ENCODE results near the gene C12orf57. TPM values are rescaled to one million over a fixed set of nuclear protein-coding genes. Genes with fewer than 3 reads are reported as not detected.

The C12orf57 gene
- total RNA-seq, 2 donors from 2014 or later: 352 to 711 TPM

DNA sequence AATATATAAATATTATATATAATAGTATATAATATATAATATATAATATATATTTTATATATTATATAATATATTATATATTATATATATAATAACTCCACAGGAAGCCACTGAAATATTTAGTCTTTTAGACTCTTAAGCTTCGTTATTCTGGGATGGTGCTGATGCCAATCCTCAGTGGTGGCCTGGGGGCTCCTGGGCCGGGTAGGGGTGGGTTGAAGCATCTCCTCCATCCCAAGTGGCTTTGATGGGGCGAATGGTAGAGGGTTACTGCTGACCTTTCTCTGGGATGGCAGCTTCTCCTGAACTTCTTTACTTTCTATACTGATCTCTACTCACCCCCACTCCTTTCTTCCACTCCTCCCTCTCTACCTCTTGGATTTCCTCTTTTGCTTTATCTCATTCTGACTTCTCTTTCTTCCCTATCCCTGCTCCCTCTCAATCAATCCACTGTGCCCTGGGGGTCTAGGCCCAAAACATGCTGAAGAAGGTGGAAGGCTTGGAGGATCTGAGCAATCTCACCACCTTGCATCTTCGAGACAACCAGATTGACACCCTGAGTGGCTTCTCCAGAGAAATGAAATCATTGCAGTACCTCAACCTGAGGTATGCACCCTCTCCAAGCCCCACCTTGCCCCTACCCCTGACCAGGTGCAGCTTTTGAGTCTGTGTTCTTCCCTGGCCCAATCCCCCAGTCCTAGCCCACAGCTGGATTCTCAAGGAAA lies 34.2 kb upstream of the C12orf57 start:
- TF ChIP-seq POLR2AphosphoS5 (IDR thresholded peaks at IDR 0.05): no peak
- no peak for DNase-seq (ENCODE audit: low spot score)
- Histone ChIP-seq H3K27ac (no peak overlapping the region), H3K36me3 (no peaks in the 10 kb centered on the region), H3K4me3 (no peak overlapping the region), H3K9me3 (no peaks in the 10 kb centered on the region), H3K4me1 (replicated peaks) (no peaks in the 10 kb centered on the region), H3K27me3 (replicated peaks; ENCODE audit: insufficient read depth) (no peaks in the 10 kb centered on the region)
- intact Hi-C loops (cut with DNase I): no loop called here
- 83% methylated on average over 4 of the region's 4 CpGs for WGBS

DNA sequence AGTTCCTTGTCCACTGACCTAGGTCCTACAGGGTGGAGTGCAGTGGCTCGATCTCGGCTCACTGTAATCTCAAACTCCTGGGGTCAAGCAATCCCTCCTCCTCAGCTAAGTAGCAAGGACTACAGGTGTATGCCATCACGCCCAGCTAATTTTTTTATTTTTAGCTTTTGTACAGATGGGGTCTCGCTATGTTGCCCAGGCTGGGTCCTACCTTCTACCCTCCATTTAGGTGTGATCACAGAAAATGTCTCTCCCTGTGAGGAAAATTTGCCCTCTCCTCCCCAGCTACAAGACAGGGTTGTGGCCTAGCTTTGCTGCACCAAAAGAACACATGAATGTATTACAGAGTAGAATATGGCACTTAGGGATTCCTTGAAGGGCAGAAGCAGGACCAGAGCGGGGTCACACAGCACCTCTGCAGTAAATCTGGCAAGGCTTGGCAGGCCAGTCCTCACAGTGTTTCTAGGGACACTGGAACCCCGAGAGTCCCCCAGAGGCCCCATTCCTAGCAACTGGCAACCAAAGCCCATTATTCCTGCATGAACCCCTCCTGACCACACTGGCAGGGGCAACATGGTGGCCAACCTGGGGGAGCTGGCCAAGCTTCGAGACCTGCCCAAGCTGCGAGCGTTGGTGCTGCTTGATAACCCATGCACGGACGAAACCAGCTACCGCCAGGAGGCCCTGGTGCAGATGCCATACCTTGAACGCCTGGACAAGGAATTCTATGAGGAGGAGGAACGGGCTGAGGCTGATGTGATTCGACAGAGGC lies 31.5 kb upstream of the C12orf57 start:
- H3K27me3 ChIP-seq (replicated peaks; ENCODE audit: insufficient read depth): no peaks in the 10 kb centered on the region
- DNase-seq (ENCODE audit: low spot score): no peak
- H3K9me3 ChIP-seq: no peaks in the 10 kb centered on the region
- 89% methylated on average over 15 of the region's 15 CpGs for WGBS
- no peak for TF ChIP-seq POLR2AphosphoS5 (IDR thresholded peaks at IDR 0.05)
- TF ChIP-seq, protein P1, sequence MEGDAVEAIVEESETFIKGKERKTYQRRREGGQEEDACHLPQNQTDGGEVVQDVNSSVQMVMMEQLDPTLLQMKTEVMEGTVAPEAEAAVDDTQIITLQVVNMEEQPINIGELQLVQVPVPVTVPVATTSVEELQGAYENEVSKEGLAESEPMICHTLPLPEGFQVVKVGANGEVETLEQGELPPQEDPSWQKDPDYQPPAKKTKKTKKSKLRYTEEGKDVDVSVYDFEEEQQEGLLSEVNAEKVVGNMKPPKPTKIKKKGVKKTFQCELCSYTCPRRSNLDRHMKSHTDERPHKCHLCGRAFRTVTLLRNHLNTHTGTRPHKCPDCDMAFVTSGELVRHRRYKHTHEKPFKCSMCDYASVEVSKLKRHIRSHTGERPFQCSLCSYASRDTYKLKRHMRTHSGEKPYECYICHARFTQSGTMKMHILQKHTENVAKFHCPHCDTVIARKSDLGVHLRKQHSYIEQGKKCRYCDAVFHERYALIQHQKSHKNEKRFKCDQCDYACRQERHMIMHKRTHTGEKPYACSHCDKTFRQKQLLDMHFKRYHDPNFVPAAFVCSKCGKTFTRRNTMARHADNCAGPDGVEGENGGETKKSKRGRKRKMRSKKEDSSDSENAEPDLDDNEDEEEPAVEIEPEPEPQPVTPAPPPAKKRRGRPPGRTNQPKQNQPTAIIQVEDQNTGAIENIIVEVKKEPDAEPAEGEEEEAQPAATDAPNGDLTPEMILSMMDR (IDR thresholded peaks at IDR 0.05): no peak
- TF ChIP-seq POLR2A (IDR thresholded peaks at IDR 0.05): no peak
- H3K27ac ChIP-seq: no peak overlapping the region
- H3K4me1 ChIP-seq (replicated peaks): no peaks in the 10 kb centered on the region
- no peak overlapping the region for H3K4me3 ChIP-seq
- no peaks in the 10 kb centered on the region for H3K36me3 ChIP-seq
- intact Hi-C loops (cut with DNase I): no loop called here

DNA sequence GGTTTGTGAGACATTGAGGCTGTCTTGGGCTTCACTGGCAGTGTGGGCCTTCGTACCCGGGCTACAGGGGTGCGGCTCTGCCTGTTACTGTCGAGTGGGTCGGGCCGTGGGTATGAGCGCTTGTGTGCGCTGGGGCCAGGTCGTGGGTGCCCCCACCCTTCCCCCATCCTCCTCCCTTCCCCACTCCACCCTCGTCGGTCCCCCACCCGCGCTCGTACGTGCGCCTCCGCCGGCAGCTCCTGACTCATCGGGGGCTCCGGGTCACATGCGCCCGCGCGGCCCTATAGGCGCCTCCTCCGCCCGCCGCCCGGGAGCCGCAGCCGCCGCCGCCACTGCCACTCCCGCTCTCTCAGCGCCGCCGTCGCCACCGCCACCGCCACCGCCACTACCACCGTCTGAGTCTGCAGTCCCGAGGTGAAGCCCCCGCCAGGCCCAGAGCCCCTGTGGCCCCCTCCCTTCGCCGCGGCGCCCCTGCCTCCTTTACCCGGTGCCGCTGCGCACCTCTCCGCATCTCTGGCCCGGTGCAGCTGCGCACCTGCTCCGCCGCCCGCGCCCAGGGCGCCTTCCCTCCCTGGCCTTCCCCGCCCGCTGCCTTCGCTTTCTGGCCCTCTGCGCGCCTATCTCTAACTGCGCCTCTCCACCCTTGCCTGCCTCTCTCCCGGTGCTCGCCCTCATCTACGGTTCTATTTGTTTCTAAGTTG lies 29.4 kb upstream of the C12orf57 start, which contains the start of gene ENO2:
Gene ENO2 (plus strand): TSS at position 335 of the 701 bp plus-strand sequence. CDS start 1,253 bp downstream, outside the sequence.
- intact Hi-C loops (cut with DNase I): no loop called here
- under 1% methylated on average over 67 of the region's 68 CpGs for WGBS
- peak; percentile 60 for DNase-seq (ENCODE audit: low spot score)
- no peaks in the 10 kb centered on the region for H3K4me1 ChIP-seq (replicated peaks)
- peak within 1 kb of the TSS; percentile 45 to 55 for H3K4me3 ChIP-seq
- no peaks in the 10 kb centered on the region for H3K27me3 ChIP-seq (replicated peaks; ENCODE audit: insufficient read depth)
- TF ChIP-seq POLR2A (IDR thresholded peaks at IDR 0.05) (peak; percentile 59), POLR2AphosphoS5 (IDR thresholded peaks at IDR 0.05) (no peak)
- TF ChIP-seq, protein P1 (IDR thresholded peaks at IDR 0.05): no peak
- H3K27ac ChIP-seq: peak within 1 kb of the TSS; percentile 53 to 62
- no peaks in the 10 kb centered on the region for H3K9me3 ChIP-seq
- H3K36me3 ChIP-seq: no peaks in the 10 kb centered on the region

DNA sequence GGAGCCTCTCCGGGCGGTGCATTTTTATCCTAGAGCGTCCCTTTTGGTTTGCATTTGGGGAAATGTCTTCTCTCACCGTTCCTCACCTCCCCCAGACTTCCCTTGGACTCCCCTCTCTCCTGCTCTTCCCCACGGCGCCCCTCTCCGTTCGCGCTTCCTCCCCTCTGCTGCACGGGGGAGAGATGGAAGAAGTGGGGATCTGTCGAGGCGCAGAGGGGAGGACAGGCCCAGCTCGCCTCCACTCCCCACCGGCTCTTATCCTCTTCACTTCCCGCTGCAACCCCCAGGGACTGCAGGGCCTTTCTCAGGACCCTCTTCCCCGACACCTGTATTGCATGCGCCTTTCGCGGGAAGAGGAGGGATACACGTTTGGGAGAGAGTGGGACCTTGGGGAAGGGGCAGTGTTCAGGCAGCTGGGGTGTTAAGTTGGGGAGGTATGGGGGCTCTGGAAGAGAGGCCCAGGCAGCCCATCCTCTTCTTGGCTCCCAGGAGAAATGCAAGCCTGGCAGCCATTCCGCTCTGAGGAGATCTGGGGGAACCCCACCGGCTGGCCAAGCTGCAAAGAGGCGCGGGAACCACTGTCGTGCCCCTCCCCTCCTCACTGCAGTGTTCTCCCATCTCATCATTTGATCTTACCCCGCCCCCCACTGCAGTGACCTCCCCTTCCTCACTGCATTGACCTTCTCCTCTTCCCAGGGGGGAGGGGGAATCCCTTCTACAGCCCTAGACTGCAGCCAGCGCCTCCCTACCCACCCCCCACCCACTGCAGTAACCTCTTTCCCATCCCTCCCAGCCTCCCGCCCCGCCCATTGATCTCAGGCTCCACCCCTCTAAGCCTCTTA lies 28.7 kb upstream of the C12orf57 start:
- 22% methylated on average over 29 of the region's 29 CpGs for WGBS
- intact Hi-C loops (cut with DNase I): no loop called here
- Histone ChIP-seq H3K4me1 (replicated peaks) (no peaks in the 10 kb centered on the region), H3K27me3 (replicated peaks; ENCODE audit: insufficient read depth) (no peaks in the 10 kb centered on the region), H3K27ac (peak overlapping the region; percentile 53 to 62), H3K36me3 (no peaks in the 10 kb centered on the region), H3K4me3 (peak overlapping the region; percentile 45 to 55), H3K9me3 (no peaks in the 10 kb centered on the region)
- TF ChIP-seq, protein P1 (IDR thresholded peaks at IDR 0.05): no peak
- TF ChIP-seq POLR2AphosphoS5 (IDR thresholded peaks at IDR 0.05) (no peak), POLR2A (IDR thresholded peaks at IDR 0.05) (no peak)
- DNase-seq (ENCODE audit: low spot score): no peak

Data from prostate gland (tissue), 2 donors.